HL-60 (cell line): Measurements from ENCODE around the gene SPATA31E1.

Source experiments
- CTCF ChIP-seq: IDR thresholded peaks from one replicate; pipeline ENCODE4 v1.5.1; 2011; ENCODE audit warnings: low read length, control low read depth, inconsistent platforms; ENCODE audit not compliant: insufficient read depth
- REST ChIP-seq: IDR thresholded peaks from 2 replicates; pipeline ENCODE4 v1.6.1; 2012; ENCODE audit warnings: low read depth; ENCODE audit not compliant: insufficient replicate concordance

- no peak for TF ChIP-seq REST
- TF ChIP-seq CTCF, result no peak
These were observed 39.6 kb upstream of the SPATA31E1 start for GRCh38 chr9:87842878-87843585.
